CD4-positive, alpha-beta T cell treated with Interleukin-2 at 100 ng/mL for 4 hours (primary cell): ENCODE data around the gene AKNA.

Source experiments
- DNase-seq: peaks from one replicate; pipeline ENCODE4 v3.0.0-alpha.2; 2020; ENCODE audit warnings: low spot score

AKNA gene

DNA sequence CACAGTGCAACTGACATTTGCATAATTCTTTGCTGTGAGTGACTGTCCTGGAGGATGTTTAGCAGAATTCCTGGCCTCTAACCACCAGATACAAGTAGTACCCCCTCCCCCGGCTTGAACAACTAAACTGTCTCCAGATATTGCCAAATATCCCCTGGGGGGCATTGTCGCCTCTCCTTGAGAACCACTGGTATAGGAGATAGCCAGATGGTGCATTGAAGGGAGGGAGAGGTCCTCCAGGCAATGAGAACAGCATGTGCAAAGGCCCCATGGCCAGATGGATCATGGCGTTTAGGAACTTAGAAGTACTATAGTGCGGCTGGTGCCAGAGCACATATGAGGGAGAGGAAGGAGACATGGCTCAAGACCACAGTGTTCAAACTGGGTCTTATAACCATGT lies 83.8 kb downstream of the AKNA start:
- DNase-seq: no peak

- no peak for DNase-seq
Measured at GRCh38 chr9:114303571-114303970, 84.2 kb downstream of the AKNA start.

DNA sequence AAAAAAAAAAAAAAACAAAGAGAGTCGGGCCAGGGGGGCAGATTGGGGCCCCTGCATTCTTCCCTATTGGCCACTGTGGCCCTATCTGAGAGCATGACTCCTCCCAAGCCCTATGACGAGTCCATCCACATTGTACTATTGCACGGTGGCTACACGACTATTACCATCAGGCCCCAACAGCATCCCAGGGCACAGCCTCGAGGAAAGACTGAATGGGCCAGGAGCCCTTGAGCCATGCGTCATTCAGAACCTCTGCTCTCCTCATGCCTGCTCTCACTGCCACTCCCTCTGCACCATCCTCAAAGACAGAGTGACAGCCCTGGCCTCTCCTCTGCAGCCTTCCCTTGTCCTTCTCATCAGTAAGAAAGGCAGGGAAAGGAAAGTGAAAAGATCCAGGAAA lies 85.1 kb downstream of the AKNA start:
- DNase-seq: no peak

GRCh38 chr9:114301798-114302565 lies 85.8 kb downstream of the AKNA start:
- no peak for DNase-seq

DNA sequence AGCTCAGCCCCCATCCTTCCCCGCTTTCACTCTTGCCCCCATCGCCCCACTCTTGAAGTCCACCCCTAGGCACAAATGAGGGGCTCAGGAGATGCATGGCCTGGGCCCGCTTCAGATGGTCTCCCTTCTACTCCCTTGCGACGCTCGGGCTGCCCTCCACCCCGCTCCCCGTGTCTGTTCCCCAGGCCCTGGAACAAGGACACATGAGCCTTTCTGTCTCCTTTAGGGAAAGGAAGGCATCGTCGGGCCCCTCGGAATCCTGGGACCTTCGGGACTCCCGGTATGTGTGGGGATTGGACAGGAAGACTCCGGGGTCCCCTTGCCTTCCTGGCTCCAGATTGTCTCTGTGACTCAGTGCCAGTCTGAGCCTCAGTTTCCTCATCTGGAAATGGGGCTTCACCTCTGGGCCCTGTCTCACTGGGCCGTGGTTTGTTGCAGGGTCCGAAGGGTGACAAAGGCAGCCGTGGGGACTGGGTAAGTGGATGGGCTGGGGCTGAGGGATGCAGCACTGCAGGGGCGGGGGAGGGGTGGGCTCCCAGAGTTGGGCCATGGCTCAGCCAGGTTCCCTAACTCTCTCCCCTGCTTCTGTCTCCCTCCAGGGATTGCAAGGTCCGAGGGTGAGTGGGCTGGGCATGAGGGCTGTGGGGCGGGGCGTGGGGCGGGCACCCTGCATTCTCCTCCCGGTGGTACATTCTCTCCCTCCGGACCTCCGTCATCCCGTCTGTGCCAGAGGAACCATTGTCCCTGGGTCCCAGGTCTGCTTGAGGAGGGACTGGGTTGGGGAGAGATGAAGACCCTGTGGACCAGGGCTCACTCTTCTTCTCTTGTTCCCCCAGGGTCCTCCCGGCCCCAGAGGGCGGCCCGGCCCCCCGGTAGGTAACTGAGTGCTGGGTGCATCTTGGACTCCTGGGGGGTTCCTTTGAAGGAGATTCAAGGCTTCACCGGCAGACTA lies 86.7 kb downstream of the AKNA start:
- no peak for DNase-seq

DNA sequence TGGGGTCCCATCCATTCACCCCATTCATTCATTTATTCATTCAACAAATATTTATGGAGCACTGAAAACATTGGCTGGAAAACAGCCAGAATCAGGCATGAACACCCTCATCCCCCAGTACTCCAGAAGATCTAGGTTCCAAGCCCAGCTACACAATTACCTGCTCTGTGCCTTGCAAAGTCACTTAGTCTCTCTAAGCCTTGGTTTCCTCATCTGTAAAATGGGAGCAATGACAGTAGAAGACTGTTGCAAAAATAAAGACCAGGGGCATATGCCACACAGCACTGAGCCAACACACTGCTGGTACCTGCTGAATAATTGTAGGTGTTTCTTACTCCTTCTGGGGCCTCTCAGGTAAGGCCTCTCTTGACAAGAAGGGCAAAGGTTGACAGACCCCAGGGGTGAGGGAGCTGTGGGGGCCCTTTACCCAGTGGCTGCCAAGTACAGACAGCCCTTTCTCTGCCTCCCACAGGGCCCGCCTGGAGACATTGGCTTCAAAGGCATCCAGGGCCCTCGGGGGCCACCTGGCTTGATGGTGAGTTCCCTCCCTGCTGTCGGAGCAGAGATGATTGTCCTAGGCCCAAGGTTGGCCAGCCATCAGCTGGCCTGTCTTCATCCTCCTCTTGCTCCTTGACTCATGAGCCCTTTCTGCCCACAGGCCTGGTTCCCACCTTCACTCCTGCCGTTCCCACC lies 87.5 kb downstream of the AKNA start:
- no peak for DNase-seq

- DNase-seq: no peak
Measured at GRCh38 chr9:114299286-114300152, 88.3 kb downstream of the AKNA start.

GRCh38 chr9:114296338-114296737 lies 91.4 kb downstream of the AKNA start:
- DNase-seq: no peak

DNA sequence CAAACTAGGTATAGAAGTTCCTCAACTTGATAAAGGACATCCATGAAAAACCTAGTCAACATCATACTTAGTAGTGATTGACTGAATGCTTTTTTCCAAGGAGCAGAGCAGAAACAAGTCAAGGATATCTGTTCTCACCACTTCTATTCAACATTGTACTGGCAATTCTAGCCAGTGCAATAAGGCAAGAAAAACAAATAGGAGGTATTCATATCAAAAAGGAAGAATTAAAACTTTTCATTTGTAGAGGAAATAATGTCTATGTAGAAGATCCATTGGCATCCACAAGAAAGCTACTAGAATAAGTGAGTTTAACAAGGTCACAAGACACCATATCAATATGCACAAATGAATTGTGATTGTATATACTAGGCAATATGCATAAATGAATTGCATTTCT lies 93.1 kb downstream of the AKNA start:
- DNase-seq: no peak

- no peak for DNase-seq
Measured at GRCh38 chr9:114291886-114292590, 95.7 kb downstream of the AKNA start.

DNA sequence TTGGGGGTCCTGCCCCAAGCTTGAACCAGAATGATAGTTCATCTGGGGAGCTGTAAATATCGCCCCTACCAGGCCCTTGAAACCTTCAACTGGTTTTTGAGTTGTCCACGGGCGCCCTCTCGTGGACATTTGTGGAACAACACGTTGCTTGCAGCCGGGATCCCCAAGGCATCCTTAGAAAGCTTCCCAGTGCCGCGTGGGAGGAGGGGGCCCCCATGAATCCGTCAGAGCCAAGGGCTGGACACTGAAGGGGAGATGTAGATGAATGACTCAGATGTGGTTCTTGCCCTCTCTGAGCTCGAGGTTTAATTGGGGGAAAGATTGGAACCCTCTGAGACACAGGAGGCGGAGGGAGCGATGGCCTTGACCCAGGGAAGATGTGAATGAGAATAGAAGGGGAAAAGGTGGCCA lies 96.7 kb downstream of the AKNA start:
- DNase-seq: peak; percentile 67

GRCh38 chr9:114290561-114290986 lies 97.2 kb downstream of the AKNA start:
- no peak for DNase-seq

- no peak for DNase-seq
Measured at GRCh38 chr9:114289571-114290481, 98.0 kb downstream of the AKNA start.

- no peak for DNase-seq
Measured at GRCh38 chr9:114289106-114289505, 98.7 kb downstream of the AKNA start.

DNA sequence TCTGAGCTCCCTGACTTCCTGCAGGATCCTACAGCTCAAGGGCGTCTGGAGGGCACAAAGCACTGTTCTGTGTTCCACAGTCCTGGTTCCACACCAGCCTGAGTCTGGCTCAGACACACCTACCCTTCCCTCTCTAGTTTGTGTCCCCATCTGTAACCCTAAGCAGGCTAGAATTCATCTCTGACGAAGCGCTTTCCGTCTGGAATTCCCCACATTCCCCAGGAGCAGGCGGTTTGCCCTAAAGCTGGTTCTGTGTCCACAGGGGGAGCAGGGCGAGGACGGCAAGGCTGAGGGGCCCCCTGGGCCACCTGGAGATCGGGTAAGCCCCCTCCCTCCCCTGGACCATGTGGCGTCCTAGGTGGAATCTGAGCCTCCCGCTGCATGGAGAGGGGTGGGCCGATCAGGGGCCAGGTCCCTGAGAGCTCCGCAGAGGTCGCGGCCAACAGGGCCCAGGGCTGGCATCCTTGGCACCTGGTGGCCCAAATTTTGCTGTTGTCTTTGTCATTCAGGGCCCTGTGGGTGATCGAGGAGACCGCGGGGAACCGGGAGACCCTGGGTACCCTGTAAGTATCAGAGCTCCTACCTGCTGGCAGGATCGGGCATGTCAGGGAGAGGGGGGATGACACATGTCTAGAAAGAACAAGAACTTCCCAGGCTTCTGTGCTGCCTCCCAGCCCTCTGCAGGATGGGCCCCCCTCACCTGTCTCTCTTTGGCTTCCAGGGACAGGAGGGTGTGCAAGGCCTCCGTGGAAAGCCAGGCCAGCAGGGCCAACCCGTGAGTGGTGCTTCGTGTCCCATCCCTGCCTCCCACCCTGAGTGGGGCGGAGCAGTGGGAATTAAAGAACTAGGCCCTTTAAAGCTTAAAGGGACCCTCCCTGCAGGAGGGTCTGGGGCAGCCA lies 99.3 kb downstream of the AKNA start:
- no peak for DNase-seq

- DNase-seq: no peak
Measured at GRCh38 chr9:114287763-114288192, 100.0 kb downstream of the AKNA start.

DNA sequence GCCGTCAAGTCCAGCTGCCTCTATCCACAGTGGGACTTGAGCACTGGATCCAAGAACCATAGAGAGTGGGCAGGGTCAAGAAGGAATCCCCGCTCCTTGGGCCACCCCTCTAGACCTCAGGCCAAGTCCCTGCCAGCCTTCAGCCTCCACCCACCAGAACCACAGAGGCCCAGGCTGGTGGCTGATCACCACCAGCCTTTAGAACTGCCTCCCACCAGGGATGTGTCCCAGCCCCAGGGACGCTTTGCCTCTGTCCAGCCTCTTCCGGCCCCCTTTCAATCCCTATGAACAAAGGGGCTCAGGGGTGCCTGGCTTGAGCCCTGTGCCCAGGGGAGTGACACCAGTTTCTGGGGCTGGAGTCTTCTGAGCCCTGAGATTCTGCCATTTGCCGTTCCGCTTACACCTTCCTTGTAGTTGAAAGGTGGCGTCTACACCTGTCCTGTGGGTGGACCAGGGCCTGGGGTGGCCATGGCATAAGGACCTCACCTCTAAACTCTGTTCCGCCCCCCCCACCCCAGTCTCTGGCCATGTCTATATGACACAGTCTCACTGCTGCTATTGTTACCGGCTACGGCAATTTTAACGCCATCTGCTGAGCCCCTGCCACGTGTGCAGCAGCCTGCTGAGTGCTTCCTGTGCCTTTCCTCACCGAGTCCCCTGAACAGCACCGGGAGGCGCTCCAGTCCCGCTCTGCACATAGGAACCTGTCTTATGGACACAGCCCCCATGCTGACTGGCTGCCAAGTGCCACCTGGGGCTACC lies 100.6 kb downstream of the AKNA start:
- DNase-seq: no peak

DNA sequence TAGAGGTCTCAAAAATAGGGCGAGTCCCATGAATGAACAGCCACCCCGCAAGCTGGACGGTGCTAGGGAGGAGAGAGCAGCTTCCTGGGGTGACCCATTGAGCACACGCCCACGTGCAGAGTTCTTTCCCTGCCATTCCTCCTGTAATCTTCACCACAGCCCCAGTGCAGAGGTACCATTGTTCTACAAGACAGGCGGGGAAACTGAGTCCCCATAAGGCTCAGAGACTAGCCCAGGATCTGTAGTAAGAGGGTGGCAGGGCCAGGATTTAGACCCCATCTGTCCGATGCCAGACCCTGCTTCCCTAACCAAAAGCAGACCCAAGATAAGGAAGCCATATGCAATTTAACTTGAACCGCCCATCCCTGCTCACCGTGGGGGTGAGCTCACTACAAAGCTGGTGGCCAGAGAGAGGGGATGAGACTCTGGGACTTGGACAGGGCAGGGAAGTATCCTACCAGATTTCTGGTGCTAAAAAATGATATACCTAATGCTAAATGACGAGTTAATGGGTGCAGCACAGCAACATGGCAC lies 101.6 kb downstream of the AKNA start:
- no peak for DNase-seq
